ENCODE data around the gene ZNF879. TPM values are rescaled to one million over a fixed set of nuclear protein-coding genes. Genes with fewer than 3 reads are reported as not detected.

ZNF879 gene
- total and polyA plus RNA-seq, 2 of the 13 experiments (the other 11 are each of a cell fraction or from before 2014, with no cell fraction given), result 0.83 to 2.8 TPM

Other genes with a start within 250 kb of the ZNF879 start
- 6.8 and 10.3 TPM in 2 replicates for gene ZNF354B, start 163.9 kb upstream of the ZNF879 start, total RNA-seq (2016; rRNA removed; fragmentation: Illumina TruSeq; extraction: Trizol)
- 7.8 and 8.0 TPM in 2 replicates for gene ZNF354B, start 163.9 kb upstream of the ZNF879 start, polyA plus RNA-seq (2011; rRNA removed)
- gene ZFP2, start 127.9 kb upstream of the ZNF879 start, total RNA-seq (2016; rRNA removed; fragmentation: Illumina TruSeq; extraction: Trizol), result 0.13 and 0.27 TPM in 2 replicates
- gene ZFP2, start 127.9 kb upstream of the ZNF879 start, polyA plus RNA-seq (2011; rRNA removed), result 0.29 and 0.42 TPM in 2 replicates
- not detected in 2 replicates for gene ZNF454, start 82.6 kb upstream of the ZNF879 start, total RNA-seq (2016; rRNA removed; fragmentation: Illumina TruSeq; extraction: Trizol)
- gene ZNF454, start 82.6 kb upstream of the ZNF879 start, polyA plus RNA-seq (2011; rRNA removed), result 0.03 and 0.16 TPM in 2 replicates
- gene GRM6, start 28.5 kb upstream of the ZNF879 start, total RNA-seq (2016; rRNA removed; fragmentation: Illumina TruSeq; extraction: Trizol), result not detected in 2 replicates
- gene GRM6, start 28.5 kb upstream of the ZNF879 start, polyA plus RNA-seq (2011; rRNA removed), result not detected in 2 replicates
- 0.02 and 0.03 TPM in 2 replicates for gene ZNF354C, start 36.6 kb downstream of the ZNF879 start, total RNA-seq (2016; rRNA removed; fragmentation: Illumina TruSeq; extraction: Trizol)
- 0.01 TPM in 1 of 2 replicates, not detected in the other for gene ZNF354C, start 36.6 kb downstream of the ZNF879 start, polyA plus RNA-seq (2011; rRNA removed)